IMR-90 (cell line): ENCODE data around the gene SLC7A6.

Experiments used
- BHLHE40 ChIP-seq: fragments of 150-350 bp; IDR thresholded peaks from 2 replicates; pipeline ENCODE4 v1.6.1; 2016; ENCODE audit warnings: mild to moderate bottlenecking, low read depth, low read length
- CEBPB ChIP-seq: IDR thresholded peaks from 2 replicates; pipeline ENCODE4 v1.6.1; 2012; ENCODE audit warnings: low read depth, low read length, improper control_type of control experiment
- CHD1 ChIP-seq: IDR thresholded peaks from 2 replicates; pipeline ENCODE4 v1.6.1; 2012; ENCODE audit warnings: low read depth, low read length, improper control_type of control experiment
- FOS ChIP-seq: fragments of 150-350 bp; IDR thresholded peaks from 2 replicates; pipeline ENCODE4 v1.6.1; 2016; ENCODE audit warnings: low read depth, low read length
- MAFK ChIP-seq: IDR thresholded peaks from 2 replicates; pipeline ENCODE4 v1.6.1; 2012; ENCODE audit warnings: low read depth, low read length, improper control_type of control experiment
- NFE2L2 ChIP-seq: fragments of 150-350 bp; IDR thresholded peaks from 2 replicates; pipeline ENCODE4 v1.6.1; 2016; ENCODE audit warnings: low read depth, mild to moderate bottlenecking, low read length
- POLR2A ChIP-seq: IDR thresholded peaks from 2 replicates; pipeline ENCODE4 v1.6.1; 2012; ENCODE audit warnings: mild to moderate bottlenecking, low read depth, low read length
- RAD21 ChIP-seq: IDR thresholded peaks from 2 replicates; pipeline ENCODE4 v1.6.1; 2012; ENCODE audit warnings: low read length, improper control_type of control experiment
- RCOR1 ChIP-seq: IDR thresholded peaks from 2 replicates; pipeline ENCODE4 v1.6.1; 2012; ENCODE audit warnings: mild to moderate bottlenecking, low read length, improper control_type of control experiment; ENCODE audit not compliant: insufficient replicate concordance
- RFX5 ChIP-seq: IDR thresholded peaks from 2 replicates; pipeline ENCODE4 v1.8.0; 2012; ENCODE audit warnings: low read depth, mild to moderate bottlenecking, low read length, moderate library complexity
- SMC3 ChIP-seq: fragments of 150-350 bp; IDR thresholded peaks from 2 replicates; pipeline ENCODE4 v1.6.1; 2016; ENCODE audit warnings: low read depth, mild to moderate bottlenecking, antibody characterized with exemption, low read length, moderate library complexity
- TF ChIP-seq, protein P1 (sequence below): conservative IDR thresholded peaks from 2 replicates; pipeline ENCODE4 v1.5.1; 2012; ENCODE audit warnings: mild to moderate bottlenecking, low read depth, low read length, improper control_type of control experiment

DNA sequence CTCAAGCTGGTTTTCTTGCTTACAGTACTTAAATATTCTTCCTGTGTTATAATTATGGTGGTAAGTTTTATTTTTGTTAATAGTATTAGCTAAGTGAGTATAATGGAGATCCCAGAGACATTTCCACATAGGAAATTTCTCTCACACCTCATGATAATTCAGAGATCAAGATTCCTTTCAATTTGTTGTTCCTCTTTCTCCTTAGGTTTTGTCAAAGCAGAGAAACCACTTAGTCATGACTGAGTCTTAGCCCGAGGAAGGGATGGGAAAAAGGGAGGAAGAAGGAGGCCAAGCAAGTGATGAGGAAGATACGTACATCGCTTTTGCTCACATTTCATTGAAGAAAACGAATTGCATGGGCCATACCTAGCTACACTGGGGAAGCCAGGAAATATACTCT, 46.8 kb upstream of the SLC7A6 start:
- TF ChIP-seq POLR2A (no peak), CEBPB (no peak), NFE2L2 (no peak), FOS (no peak), MAFK (no peak), RAD21 (no peak), RCOR1 (no peak), BHLHE40 (no peak), CHD1 (no peak), RFX5 (no peak), SMC3 (no peak)
- TF ChIP-seq, protein P1, sequence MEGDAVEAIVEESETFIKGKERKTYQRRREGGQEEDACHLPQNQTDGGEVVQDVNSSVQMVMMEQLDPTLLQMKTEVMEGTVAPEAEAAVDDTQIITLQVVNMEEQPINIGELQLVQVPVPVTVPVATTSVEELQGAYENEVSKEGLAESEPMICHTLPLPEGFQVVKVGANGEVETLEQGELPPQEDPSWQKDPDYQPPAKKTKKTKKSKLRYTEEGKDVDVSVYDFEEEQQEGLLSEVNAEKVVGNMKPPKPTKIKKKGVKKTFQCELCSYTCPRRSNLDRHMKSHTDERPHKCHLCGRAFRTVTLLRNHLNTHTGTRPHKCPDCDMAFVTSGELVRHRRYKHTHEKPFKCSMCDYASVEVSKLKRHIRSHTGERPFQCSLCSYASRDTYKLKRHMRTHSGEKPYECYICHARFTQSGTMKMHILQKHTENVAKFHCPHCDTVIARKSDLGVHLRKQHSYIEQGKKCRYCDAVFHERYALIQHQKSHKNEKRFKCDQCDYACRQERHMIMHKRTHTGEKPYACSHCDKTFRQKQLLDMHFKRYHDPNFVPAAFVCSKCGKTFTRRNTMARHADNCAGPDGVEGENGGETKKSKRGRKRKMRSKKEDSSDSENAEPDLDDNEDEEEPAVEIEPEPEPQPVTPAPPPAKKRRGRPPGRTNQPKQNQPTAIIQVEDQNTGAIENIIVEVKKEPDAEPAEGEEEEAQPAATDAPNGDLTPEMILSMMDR: no peak
